Epithelial cell of esophagus (primary cell): Measurements from ENCODE around the gene KRT5.

Experiments
- DNase-seq: peaks from one replicate; pipeline ENCODE4 v3.0.0; 2010; ENCODE audit warnings: low read depth
- H3K4me3 ChIP-seq: 2 replicates; pipeline ENCODE4 v1.5.1; 2011; ENCODE audit warnings: mild to moderate bottlenecking, low read length, control low read depth
- TF ChIP-seq, protein P1 (sequence below): IDR thresholded peaks from 2 replicates; pipeline ENCODE4 v1.5.1; 2011; ENCODE audit warnings: low read depth, mild to moderate bottlenecking, low read length, control low read depth, inconsistent platforms; ENCODE audit not compliant: insufficient read depth; ENCODE audit errors: missing control alignments

KRT5 gene

DNA sequence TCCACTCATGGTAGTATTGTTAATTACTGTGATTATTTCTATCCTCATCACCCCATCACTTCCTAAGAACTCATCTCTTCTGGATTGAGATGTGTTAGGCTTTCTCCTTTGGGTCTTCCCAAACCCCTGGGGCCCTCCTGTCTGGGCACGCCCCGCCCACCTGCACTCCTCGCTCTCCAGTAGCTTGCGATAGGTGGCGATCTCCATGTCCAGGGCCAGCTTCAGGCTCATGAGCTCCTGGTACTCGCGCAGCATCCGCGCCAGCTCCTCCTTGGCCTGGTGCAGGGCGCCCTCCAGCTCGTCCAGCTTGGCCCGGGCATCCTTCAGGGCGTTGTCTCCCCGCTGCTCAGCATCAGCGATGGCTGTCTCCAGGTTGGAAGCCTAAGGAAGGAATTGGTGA is 25.9 kb upstream of the KRT5 start:
- H3K4me3 ChIP-seq: no peak overlapping the region
- no peak for DNase-seq
- TF ChIP-seq, protein P1, sequence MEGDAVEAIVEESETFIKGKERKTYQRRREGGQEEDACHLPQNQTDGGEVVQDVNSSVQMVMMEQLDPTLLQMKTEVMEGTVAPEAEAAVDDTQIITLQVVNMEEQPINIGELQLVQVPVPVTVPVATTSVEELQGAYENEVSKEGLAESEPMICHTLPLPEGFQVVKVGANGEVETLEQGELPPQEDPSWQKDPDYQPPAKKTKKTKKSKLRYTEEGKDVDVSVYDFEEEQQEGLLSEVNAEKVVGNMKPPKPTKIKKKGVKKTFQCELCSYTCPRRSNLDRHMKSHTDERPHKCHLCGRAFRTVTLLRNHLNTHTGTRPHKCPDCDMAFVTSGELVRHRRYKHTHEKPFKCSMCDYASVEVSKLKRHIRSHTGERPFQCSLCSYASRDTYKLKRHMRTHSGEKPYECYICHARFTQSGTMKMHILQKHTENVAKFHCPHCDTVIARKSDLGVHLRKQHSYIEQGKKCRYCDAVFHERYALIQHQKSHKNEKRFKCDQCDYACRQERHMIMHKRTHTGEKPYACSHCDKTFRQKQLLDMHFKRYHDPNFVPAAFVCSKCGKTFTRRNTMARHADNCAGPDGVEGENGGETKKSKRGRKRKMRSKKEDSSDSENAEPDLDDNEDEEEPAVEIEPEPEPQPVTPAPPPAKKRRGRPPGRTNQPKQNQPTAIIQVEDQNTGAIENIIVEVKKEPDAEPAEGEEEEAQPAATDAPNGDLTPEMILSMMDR: no peak

DNA sequence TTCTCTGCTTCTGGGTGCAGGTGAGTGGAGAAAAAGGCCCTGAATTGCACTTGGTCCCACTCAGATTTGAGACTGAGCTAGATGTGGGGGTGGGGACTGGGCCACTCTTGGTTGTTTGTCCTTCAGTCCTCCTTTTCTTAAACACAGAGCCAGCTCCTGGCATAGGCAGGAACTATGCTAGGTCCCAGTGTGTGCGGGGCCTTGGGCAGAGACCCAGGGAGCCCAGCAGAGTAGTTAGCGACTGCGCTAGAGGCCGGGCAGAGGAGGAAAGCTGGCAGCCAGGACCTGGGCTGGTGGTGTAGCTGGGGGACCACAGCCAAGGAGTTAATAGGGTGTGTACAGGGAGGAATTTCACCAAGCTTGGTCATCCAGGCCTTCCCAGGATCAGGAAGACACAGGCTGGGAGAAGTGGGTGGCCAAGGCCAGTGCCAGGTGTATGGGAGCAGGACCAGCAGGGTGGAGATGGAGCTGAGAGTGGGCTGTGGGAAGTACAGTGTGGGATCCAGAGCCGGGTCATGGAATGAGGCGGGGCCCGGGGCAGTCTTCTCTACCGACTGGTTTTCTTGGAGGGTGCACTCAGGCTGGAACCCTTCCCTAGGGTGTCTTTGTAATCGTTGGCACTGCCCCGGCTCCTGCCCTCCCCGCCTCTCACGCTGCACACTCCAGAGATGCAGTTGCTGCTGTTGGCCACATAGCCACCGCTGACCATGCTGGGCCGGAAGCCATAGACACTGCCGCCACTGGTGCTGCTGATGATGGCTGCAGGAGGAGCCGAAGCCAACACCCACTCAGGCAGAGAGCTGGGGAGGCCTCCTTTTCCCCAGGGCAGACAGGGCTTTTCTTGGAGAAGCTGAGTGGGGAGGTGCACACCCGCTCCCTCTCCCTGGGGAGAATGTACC is 24.0 kb upstream of the KRT5 start:
- no peak for DNase-seq

DNA sequence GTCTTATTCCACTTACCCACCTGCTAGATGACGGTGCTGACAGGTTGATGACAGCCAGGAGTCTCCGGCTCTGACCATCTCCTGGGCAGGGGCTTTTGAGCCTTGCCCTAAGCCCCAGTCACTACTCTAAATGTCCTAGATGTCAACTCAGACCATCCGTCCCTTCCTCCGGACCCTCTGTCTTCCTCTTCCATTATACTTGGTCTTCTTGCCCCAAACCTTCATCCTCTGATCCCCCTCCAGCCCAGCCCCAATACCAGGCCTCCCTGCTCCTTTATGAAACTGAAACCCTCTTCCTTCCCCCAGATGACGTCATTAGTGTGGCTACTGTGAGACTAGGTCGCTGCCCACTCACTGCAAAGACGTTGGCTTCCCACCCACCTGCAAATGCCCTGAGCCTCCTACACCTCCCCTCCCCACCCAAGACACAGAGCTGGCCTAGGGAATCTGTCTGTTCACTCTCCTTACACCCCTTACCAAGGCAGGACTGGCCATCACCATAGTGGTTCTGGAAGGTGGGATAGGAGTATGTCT is 22.7 kb upstream of the KRT5 start:
- DNase-seq: no peak
- TF ChIP-seq, protein P1: no peak
- H3K4me3 ChIP-seq: no peak overlapping the region

More for the DNA sequence above, 24.0 kb upstream of the KRT5 start:
- H3K4me3 ChIP-seq: no peak overlapping the region
- TF ChIP-seq, protein P1: peak; percentile 1

DNA sequence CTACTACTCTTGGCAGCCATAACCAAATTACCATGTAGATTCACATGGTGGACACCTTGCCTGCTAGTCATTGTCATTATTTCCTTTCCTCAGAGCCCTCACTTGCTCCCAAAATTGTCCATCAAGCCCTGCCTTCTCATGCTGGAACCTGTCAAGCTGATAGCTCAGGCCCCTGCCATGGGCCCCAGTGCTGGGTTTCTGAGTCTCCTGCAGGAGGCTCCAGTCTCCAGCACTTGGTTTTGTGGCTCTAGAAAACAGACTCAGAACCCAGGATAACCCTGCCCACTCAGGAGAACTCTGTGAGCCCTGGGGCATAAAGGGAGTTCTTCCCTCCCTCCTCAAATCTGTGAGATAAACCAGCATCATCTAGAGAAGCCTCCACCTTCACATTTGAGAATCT is 22.0 kb upstream of the KRT5 start:
- TF ChIP-seq, protein P1: peak; percentile 55
- H3K4me3 ChIP-seq: no peak overlapping the region
- DNase-seq: peak; percentile 47

DNA sequence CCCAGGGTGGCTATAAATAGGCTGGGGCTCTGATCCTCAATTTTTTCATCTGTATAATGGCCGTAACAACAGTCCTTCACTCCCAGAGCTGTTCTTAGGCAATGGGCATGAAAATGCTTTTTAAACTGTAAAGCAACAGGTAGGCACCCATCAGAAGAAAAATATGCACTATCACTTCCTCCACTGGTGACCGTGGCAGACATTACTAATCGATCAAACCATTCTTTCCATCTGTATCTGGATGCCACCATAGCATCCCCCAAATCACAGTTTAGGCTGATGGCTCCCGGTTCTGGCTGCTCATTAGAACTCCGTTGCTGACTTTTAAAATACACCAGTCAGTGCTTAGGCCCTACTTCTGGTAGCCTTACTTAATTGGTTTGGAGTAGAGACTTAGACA is 21.5 kb upstream of the KRT5 start:
- TF ChIP-seq, protein P1: no peak
- H3K4me3 ChIP-seq: no peak overlapping the region
- no peak for DNase-seq

DNA sequence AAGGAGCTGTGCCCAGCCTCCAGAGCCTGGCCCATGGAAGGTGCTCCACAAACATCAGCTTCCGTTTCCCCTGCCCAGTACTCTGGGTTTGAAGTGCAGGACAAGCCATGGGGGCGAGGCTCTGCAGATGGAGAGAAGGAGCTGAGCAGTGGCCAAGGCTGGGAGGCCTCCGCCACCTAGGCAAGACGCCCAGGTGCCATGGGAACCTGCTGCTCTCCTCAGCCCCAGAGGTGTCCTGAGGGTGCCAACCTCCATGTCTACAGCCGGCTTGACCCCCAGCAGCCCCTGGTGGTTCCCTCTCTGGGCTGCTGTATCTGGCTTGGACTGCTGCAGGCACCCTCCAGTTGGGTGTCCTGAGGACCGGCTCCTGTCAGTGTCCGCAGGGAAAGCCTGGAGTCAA is 20.3 kb upstream of the KRT5 start:
- no peak for DNase-seq
- TF ChIP-seq, protein P1: no peak
- no peak overlapping the region for H3K4me3 ChIP-seq
